ENCODE measurements around the gene HOXB2. TPM values are rescaled to one million over a fixed set of nuclear protein-coding genes. Genes with fewer than 3 reads are reported as not detected.
A peak's percentile ranks its signal among the peaks of the same experiment; 100 is the strongest.

The HOXB2 gene
- total and polyA plus RNA-seq, 3 donors from 2014 or later = 1.8 to 4.2 (median 3.3) TPM

DNA sequence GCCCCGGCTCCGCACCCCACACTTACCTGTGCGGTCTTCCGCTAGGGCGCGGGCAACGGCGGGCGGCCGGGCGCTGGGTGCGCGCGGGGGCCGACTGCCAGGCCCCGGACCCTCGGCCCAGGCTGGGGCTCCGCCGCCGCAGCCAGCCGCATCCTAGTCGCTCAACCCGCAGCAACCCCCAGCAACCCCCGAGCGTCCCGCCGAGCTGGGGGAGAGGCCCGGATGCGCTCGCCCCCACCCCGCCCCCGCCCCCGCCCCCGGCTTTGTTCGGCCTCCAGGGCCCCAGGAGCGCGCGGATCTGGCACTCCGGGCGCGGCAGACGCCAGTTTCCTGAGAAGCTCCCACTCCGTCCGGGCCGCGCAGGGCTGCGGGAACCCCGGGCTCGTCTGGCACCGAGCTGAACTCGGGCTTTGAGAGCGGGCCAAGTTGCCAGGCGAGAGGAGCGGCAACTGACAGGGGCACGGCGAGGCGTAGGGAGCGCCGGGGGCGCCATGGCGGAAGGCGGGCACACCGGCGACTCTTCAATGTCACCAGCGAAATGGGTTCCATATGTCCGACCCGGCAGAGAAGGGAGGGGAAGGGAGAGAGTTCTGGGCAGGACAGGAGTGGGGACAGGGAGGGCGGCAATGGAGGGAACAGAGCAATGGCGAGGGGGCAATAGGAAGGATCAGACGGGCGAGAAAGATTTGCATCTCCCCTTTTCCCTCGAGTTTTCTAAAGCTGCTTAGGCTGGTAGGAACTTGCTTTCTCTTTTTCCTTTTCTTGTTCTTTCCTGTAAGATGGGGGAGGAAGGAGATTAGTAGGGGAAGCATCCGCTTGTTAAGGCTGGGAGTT lies 19.5 kb upstream of the HOXB2 start:
- no peak for DNase-seq
- intact Hi-C loops (cut with DNase I; ENCODE audit: low total_unique reads) = no loop called here
- Histone ChIP-seq H3K4me3 (peak overlapping the region; percentile 39 to 50), H3K27ac (no peak overlapping the region), H3K27me3 (no peaks in the 10 kb centered on the region), H3K4me1 (no peaks in the 10 kb centered on the region), H3K36me3 (ENCODE audit: low read depth, missing control alignments) (no peaks in the 10 kb centered on the region), H3K9me3 (no peaks in the 10 kb centered on the region)
- WGBS, 2 donors = 3 to 6% methylated on average over 23 to 54 of the region's 73 CpGs
- TF ChIP-seq, protein P1, sequence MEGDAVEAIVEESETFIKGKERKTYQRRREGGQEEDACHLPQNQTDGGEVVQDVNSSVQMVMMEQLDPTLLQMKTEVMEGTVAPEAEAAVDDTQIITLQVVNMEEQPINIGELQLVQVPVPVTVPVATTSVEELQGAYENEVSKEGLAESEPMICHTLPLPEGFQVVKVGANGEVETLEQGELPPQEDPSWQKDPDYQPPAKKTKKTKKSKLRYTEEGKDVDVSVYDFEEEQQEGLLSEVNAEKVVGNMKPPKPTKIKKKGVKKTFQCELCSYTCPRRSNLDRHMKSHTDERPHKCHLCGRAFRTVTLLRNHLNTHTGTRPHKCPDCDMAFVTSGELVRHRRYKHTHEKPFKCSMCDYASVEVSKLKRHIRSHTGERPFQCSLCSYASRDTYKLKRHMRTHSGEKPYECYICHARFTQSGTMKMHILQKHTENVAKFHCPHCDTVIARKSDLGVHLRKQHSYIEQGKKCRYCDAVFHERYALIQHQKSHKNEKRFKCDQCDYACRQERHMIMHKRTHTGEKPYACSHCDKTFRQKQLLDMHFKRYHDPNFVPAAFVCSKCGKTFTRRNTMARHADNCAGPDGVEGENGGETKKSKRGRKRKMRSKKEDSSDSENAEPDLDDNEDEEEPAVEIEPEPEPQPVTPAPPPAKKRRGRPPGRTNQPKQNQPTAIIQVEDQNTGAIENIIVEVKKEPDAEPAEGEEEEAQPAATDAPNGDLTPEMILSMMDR (IDR thresholded peaks at IDR 0.05) = no peak
- no peak for TF ChIP-seq POLR2A (IDR thresholded peaks at IDR 0.05)

DNA sequence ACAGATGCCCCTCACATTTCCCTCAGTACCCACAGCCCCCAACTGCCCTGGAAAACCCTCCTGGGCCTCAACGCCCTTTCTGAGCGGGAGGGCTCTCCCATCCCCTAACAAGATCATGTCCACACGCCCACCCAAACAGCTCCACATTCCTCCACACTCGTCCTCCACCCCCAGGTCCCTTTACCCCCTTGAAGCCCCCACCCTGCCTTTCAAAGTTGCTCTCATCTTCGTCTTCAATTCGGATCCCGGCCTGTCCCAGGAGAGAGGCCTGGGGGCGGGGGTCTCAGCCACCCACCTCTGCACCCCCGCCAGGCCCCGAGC lies 18.9 kb upstream of the HOXB2 start:
- TF ChIP-seq POLR2A (IDR thresholded peaks at IDR 0.05) = no peak
- TF ChIP-seq, protein P1 (IDR thresholded peaks at IDR 0.05) = no peak
- no peak for DNase-seq
- Histone ChIP-seq H3K9me3 (no peaks in the 10 kb centered on the region), H3K27me3 (no peaks in the 10 kb centered on the region), H3K4me3 (peak overlapping the region; percentile 39 to 50), H3K4me1 (no peaks in the 10 kb centered on the region), H3K27ac (no peak overlapping the region), H3K36me3 (ENCODE audit: low read depth, missing control alignments) (no peaks in the 10 kb centered on the region)
- WGBS, 2 donors = 11 to 18% methylated on average over 10 of the region's 10 CpGs
- intact Hi-C loops (cut with DNase I; ENCODE audit: low total_unique reads) = no loop called here

DNA sequence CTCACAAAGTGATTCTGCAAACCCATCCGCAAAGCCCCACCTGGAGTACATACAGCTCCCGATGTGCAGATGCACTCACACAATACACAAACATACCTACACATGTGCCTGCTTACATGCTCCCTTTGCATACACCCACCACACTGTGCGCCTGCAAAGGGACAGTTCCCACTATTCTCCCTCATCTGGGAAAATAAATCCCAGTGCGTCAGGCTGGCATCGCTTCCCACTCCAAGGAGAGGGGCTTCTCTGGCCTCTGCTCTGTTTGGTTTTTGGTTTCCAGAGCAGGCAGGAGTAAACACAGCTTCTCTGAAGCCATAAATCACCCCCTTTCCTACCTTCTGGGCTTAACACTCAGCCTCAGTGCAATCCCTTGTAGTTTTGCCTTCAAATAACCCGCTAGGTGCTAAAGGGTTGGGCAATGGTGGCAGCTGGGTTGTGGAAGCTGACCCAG lies 18.5 kb upstream of the HOXB2 start:
- no peak overlapping the region for H3K27ac ChIP-seq
- DNase-seq = no peak
- H3K4me3 ChIP-seq = peak overlapping the region in 1 of 2 donors; percentile 50
- 43% methylated on average over 6 of the region's 6 CpGs for WGBS, 2 donors
- TF ChIP-seq, protein P1 (IDR thresholded peaks at IDR 0.05) = no peak
- no peak for TF ChIP-seq POLR2A (IDR thresholded peaks at IDR 0.05)
- no peaks in the 10 kb centered on the region for H3K4me1 ChIP-seq
- H3K27me3 ChIP-seq = no peaks in the 10 kb centered on the region
- no peaks in the 10 kb centered on the region for H3K36me3 ChIP-seq (ENCODE audit: low read depth, missing control alignments)
- H3K9me3 ChIP-seq = no peaks in the 10 kb centered on the region
- intact Hi-C loops (cut with DNase I; ENCODE audit: low total_unique reads) = no loop called here

DNA sequence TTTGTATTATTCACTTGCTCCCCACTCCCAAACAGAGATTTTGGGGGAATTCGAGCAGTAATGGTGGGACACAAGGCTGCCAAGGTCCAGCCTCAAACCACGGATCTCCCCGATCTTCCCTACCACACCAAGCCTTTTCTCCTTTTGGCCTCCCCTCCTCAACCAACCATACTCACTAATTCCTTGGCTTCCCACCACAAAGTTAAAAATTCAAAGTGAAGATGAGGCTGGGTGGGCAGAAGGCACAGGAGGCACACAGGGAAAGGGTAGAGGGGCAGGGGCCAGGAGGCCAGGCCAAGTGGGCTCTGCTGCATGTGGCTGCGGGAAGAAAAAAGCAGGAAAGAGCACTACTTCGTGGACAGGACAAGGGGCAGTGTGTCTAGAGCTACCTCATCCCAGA lies 18.0 kb upstream of the HOXB2 start:
- no peaks in the 10 kb centered on the region for H3K36me3 ChIP-seq (ENCODE audit: low read depth, missing control alignments)
- intact Hi-C loops (cut with DNase I; ENCODE audit: low total_unique reads) = no loop called here
- TF ChIP-seq, protein P1 (IDR thresholded peaks at IDR 0.05) = no peak
- TF ChIP-seq POLR2A (IDR thresholded peaks at IDR 0.05) = no peak
- H3K4me1 ChIP-seq = no peaks in the 10 kb centered on the region
- no peak for DNase-seq
- no peaks in the 10 kb centered on the region for H3K9me3 ChIP-seq
- no peaks in the 10 kb centered on the region for H3K27me3 ChIP-seq
- no peak overlapping the region for H3K4me3 ChIP-seq
- H3K27ac ChIP-seq = no peak overlapping the region
- 54% methylated on average over 5 of the region's 5 CpGs for WGBS, 2 donors

Measured in testis (tissue), 3 donors.